ENCODE results near the gene IKZF2. TPM values are rescaled to one million over a fixed set of nuclear protein-coding genes. Genes with fewer than 3 reads are reported as not detected.

IKZF2 gene
- total RNA-seq, 1 experiment from 2014 or later: 3.0 TPM

- H3K23ac ChIP-seq (ENCODE audit: insufficient read length, low read depth, low read length): no peak overlapping the region
- H3K18ac ChIP-seq (ENCODE audit: insufficient read length, low read depth, low read length): no peak overlapping the region
- H4K20me1 ChIP-seq (ENCODE audit: control insufficient read depth, insufficient read depth, insufficient read length): no peaks in the 10 kb centered on the region
- no peak overlapping the region for H4K8ac ChIP-seq (replicated peaks; ENCODE audit: insufficient read length, low read depth, low read length)
- no peak overlapping the region for H3K56ac ChIP-seq (ENCODE audit: insufficient read length, low read depth, low read length)
- H2BK120ac ChIP-seq (ENCODE audit: low read depth, low read length, poor library complexity, severe bottlenecking): no peak overlapping the region
- no CpG with 5 or more reads among the region's 3 CpGs for WGBS (ENCODE audit: extremely low coverage, insufficient read length, low lambda C conversion rate)
- Mint-ChIP-seq H3K27me3 (ENCODE audit: low read depth) (no peaks in the 10 kb centered on the region), H3K27ac (no peak overlapping the region), H3K9me3 (no peaks in the 10 kb centered on the region), H3K36me3 (ENCODE audit: insufficient read depth in 1 of 3, low read depth in 3 of 3) (no peaks in the 10 kb centered on the region), H3K4me3 (no peak overlapping the region), H3K4me1 (no peaks in the 10 kb centered on the region)
- H4K91ac ChIP-seq (ENCODE audit: insufficient read length, low read depth, low read length): no peak overlapping the region
- H3K4me1 ChIP-seq (ENCODE audit: insufficient read depth, low read length): no peaks in the 10 kb centered on the region
- H2BK20ac ChIP-seq (ENCODE audit: low read depth, low read length, poor library complexity, severe bottlenecking): no peak overlapping the region
- H3K23me2 ChIP-seq (ENCODE audit: insufficient read length, low read depth, low read length, poor library complexity, severe bottlenecking): no peaks in the 10 kb centered on the region
- no peaks in the 10 kb centered on the region for H3K79me2 ChIP-seq (ENCODE audit: insufficient read depth, low read length)
- no peak overlapping the region for H2BK15ac ChIP-seq (ENCODE audit: low read depth, low read length)
- H3K27me3 ChIP-seq (ENCODE audit: insufficient read depth, low read length): no peaks in the 10 kb centered on the region
- H4K5ac ChIP-seq (ENCODE audit: insufficient read length, low read depth, low read length): no peak overlapping the region
- no peak overlapping the region for H3K4ac ChIP-seq (ENCODE audit: low read depth, low read length)
- no peak for DNase-seq
- no peak overlapping the region for H3K9ac ChIP-seq (ENCODE audit: extremely low read depth, insufficient read length, low read length)
- H2AK5ac ChIP-seq (ENCODE audit: insufficient read length, low read length): no peak overlapping the region
- H3K79me1 ChIP-seq (ENCODE audit: insufficient read depth, low read depth, low read length, poor library complexity, severe bottlenecking): no peaks in the 10 kb centered on the region
- H3K9me3 ChIP-seq (ENCODE audit: control insufficient read depth, low read depth, low read length): no peaks in the 10 kb centered on the region
- H2BK5ac ChIP-seq (ENCODE audit: insufficient read length, low read length): no peak overlapping the region
- H3K27ac ChIP-seq (ENCODE audit: insufficient read length, low read depth, low read length): no peak overlapping the region
- H2BK12ac ChIP-seq (ENCODE audit: insufficient read length, low read depth, low read length): no peak overlapping the region
- no peak overlapping the region for H2AFZ ChIP-seq (ENCODE audit: low read length)
- no peak overlapping the region for H3T11ph ChIP-seq (ENCODE audit: low read length)
- H3K4me2 ChIP-seq (ENCODE audit: insufficient read depth, insufficient read length, low read length): no peak overlapping the region
- no peak for TF ChIP-seq CTCF (conservative IDR thresholded peaks at IDR 0.05)
- H3K14ac ChIP-seq (ENCODE audit: insufficient read depth, low read length): no peak overlapping the region
These were observed 116.8 kb downstream of the IKZF2 start for GRCh38 chr2:213034585-213034984.
